ENCODE results near the gene LIPA.
"Not testable (repeated sequence)": the region's sequence is repeated elsewhere in the genome, so short reads cannot be mapped to it uniquely, and the experiment has no call there.

DNA sequence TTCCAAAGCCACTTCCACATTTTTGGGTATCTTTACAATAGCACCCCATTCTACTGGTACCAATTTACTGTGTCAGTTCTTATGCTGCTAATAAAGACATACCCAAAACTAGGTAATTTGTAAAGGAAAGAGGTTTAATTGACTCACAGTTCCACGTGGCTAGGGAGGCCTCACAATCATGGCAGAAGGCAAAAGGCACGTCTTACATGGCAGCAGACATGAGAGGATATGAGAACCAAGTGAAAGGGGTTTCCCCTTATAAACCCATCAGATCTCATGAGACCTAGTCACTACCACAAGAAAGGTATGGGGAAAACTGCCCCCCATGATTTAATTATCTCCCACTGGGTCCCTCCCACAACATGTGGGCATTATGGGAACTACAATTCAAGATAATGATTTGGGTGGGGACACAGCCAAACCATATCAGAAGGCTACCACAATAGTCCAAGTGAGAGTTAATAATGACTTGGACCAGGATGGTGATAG, 3.6 kb upstream of the LIPA start:
- not testable (repeated sequence) for TF ChIP-seq CTCF (conservative IDR thresholded peaks at IDR 0.05); EZH2 (IDR thresholded peaks at IDR 0.05; ENCODE audit: low read depth)
